CD4-positive, CD25-positive, alpha-beta regulatory T cell (primary cell): Measurements from ENCODE around the gene PODXL2. TPM values are rescaled to one million over a fixed set of nuclear protein-coding genes. Genes with fewer than 3 reads are reported as not detected.
A peak's percentile ranks its signal among the peaks of the same experiment; 100 is the strongest.

Experiments used
- ATAC-seq, 2 donors: fragments of 150-1000 bp; cut with Tn5 transposase; one replicate each; pipeline ENCODE4 v1.10.0; 2021; ENCODE audit warnings: low read depth in 2 of 2, moderate number of reproducible peaks in 2 of 2, moderate library complexity in 1 of 2
- DNase-seq, 3 donors: peaks; one replicate each; pipeline versions ENCODE4 v3.0.0 to v3.0.0-alpha.2; 2012 to 2022; ENCODE audit warnings: mixed read lengths in 1 of 3
- H3K27ac ChIP-seq: one replicate; pipeline ENCODE4 v1.7.0; 2013; ENCODE audit warnings: mild to moderate bottlenecking, low read length; ENCODE audit not compliant: insufficient read depth, poor library complexity, severe bottlenecking
- H3K27me3 ChIP-seq: one replicate; pipeline ENCODE4 v1.7.0; 2013; ENCODE audit warnings: low read length; ENCODE audit not compliant: control insufficient read depth, insufficient read depth
- H3K36me3 ChIP-seq: one replicate; pipeline ENCODE4 v1.7.0; 2013; ENCODE audit warnings: mild to moderate bottlenecking, low read length, moderate library complexity; ENCODE audit not compliant: control insufficient read depth, insufficient read depth
- H3K4me1 ChIP-seq: 2 replicates; pipeline ENCODE4 v1.7.0; 2013; ENCODE audit warnings: mild to moderate bottlenecking, low read length; ENCODE audit not compliant: insufficient read depth, control insufficient read depth, poor library complexity, severe bottlenecking
- H3K4me3 ChIP-seq: one replicate; pipeline ENCODE4 v1.7.0; 2013; ENCODE audit warnings: low read depth, mild to moderate bottlenecking, low read length, moderate library complexity
- H3K9me3 ChIP-seq, 2 experiments: 1 replicate in 1 of 2; 2 replicates in 1 of 2; pipeline ENCODE4 v1.7.0; 2013; ENCODE audit warnings: low read length in 2 of 2, mild to moderate bottlenecking in 1 of 2, moderate library complexity in 1 of 2; ENCODE audit not compliant: control insufficient read depth in 2 of 2
- H3K27ac Mint-ChIP-seq, 3 donors: one replicate each; pipeline ENCODE4 v1.8.0; 2020 to 2022; ENCODE audit warnings: mild to moderate bottlenecking in 3 of 3, mixed read lengths in 3 of 3, moderate library complexity in 2 of 3
- H3K27me3 Mint-ChIP-seq: one replicate; pipeline ENCODE4 v1.8.0; 2022; ENCODE audit warnings: mild to moderate bottlenecking, mixed read lengths
- H3K36me3 Mint-ChIP-seq: one replicate; pipeline ENCODE4 v1.8.0; 2020; ENCODE audit warnings: mixed read lengths
- H3K4me1 Mint-ChIP-seq, 4 donors: one replicate each; pipeline ENCODE4 v1.8.0; 2020 to 2022; ENCODE audit warnings: mixed read lengths in 4 of 4, mild to moderate bottlenecking in 1 of 4
- H3K4me3 Mint-ChIP-seq, 4 donors: one replicate each; pipeline ENCODE4 v1.8.0; 2020 to 2022; ENCODE audit warnings: mild to moderate bottlenecking in 4 of 4, mixed read lengths in 4 of 4, moderate library complexity in 3 of 4
- H3K9me3 Mint-ChIP-seq, 7 donors: one replicate each; pipeline ENCODE4 v1.8.0; 2020 to 2022; ENCODE audit warnings: mixed read lengths in 7 of 7, mild to moderate bottlenecking in 3 of 7, moderate library complexity in 2 of 7
- polyA plus RNA-seq, 4 donors: library from polyadenylated mRNA; unstranded; fragments of 300-500 nt; fragmentation: Illumina TruSeq; gene quantifications; one replicate each; pipeline ENCODE4 v1.2.3, GENCODE V29; 2021
- total RNA-seq: library from RNA; stranded (reverse); gene quantifications from one replicate; pipeline ENCODE4 v1.2.3, GENCODE V29; 2022

PODXL2 gene
- total and polyA plus RNA-seq, 5 donors from 2014 or later, result 0.87 to 3.1 (median 1.7) TPM

DNA sequence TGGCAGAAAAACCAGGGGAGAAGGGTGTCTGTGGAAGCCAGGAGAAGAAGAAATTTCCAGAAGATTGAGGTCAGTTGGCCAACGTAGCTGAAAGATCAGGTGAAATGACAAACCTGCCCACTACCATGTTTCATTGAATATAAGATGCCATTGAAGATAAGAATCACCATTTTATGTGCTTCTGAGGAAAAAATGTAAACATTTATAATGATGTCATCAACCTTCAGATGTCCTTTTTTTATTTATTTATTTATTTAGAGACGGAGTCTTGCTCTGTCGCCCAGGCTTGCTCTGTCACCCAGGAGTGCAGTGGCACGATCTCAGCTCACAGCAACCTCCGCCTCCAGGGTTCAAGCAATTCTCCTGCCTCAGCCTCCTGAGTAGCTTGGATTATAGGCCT lies 4.9 kb upstream of the PODXL2 start:
- Histone ChIP-seq H3K27me3 (peaks cover 6% of the 10 kb centered on the region), H3K4me3 (no peak overlapping the region), H3K27ac (no peak overlapping the region), H3K36me3 (peaks cover 5% of the 10 kb centered on the region), H3K9me3 (no peaks in the 10 kb centered on the region), H3K4me1 (no peaks in the 10 kb centered on the region)
- DNase-seq (no peak), ATAC-seq (no peak)
- peaks cover 10% of the 10 kb centered on the region for H3K36me3 Mint-ChIP-seq
- peaks cover 0 to 11% (median 6%) of the 10 kb centered on the region in 4 donors for H3K4me1 Mint-ChIP-seq
- H3K9me3 Mint-ChIP-seq, result peaks cover 0 to 2% (median 0%) of the 10 kb centered on the region in 7 donors
- H3K27me3 Mint-ChIP-seq, result peaks cover 16% of the 10 kb centered on the region
- H3K4me3 Mint-ChIP-seq, result no peak overlapping the region
- no peak overlapping the region for H3K27ac Mint-ChIP-seq

DNA sequence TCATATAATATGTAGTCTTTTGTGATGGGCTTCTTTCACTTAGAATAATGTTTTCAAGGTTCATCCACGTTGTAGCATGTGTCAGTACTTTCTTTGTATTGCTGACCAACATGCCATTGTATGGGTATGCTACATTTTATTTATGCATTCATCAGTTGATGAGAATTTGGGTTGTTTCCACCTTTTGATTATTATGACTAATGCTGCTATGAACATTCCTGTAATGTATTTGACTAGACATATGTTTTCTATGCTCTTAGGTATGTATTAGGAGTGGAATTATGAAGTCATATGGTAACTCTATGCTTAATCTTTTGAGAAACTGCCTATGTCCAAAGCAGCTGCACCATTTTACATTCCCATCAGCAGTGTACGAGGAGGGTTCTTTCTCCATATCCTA lies 3.2 kb upstream of the PODXL2 start:
- no peaks in the 10 kb centered on the region for H3K9me3 ChIP-seq
- peaks cover 5% of the 10 kb centered on the region for H3K36me3 ChIP-seq
- Mint-ChIP-seq H3K27me3 (peaks cover 30% of the 10 kb centered on the region), H3K9me3 (peaks cover 0 to 3% (median 0%) of the 10 kb centered on the region in 7 donors), H3K4me1 (peaks cover 0 to 24% (median 17%) of the 10 kb centered on the region in 4 donors), H3K27ac (no peak overlapping the region), H3K4me3 (no peak overlapping the region), H3K36me3 (peaks cover 5% of the 10 kb centered on the region)
- H3K27me3 ChIP-seq, result peaks cover 15% of the 10 kb centered on the region
- H3K27ac ChIP-seq, result no peak overlapping the region
- ATAC-seq (no peak), DNase-seq (no peak)
- H3K4me3 ChIP-seq, result no peak overlapping the region
- peaks cover 13% of the 10 kb centered on the region for H3K4me1 ChIP-seq

DNA sequence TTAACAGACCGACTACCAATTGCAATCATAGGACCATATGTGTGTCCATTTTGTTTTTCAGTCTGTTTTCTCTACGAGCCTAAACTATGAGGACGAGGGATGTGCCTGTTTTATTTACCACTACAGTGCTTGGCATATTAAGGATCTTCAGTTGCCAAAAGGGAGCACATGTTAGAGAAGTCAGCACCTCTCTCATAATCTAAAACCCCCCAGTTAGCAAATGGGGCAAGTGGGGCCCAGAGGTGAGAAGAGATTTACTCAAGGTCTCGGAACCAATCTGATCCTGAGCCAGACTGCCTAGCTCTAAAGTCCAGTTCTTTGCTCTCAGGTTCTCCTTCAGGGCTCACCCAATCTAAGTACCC lies 578 bp upstream of the PODXL2 start:
- Histone ChIP-seq H3K9me3 (no peaks in the 10 kb centered on the region), H3K4me1 (peaks cover 13% of the 10 kb centered on the region), H3K36me3 (no peaks in the 10 kb centered on the region), H3K27ac (no peak overlapping the region), H3K4me3 (no peak overlapping the region), H3K27me3 (peaks cover 24% of the 10 kb centered on the region)
- Mint-ChIP-seq H3K27ac (peak overlapping the region in 2 of 3 donors; percentile 27 to 58), H3K9me3 (peaks cover 0 to 3% (median 0%) of the 10 kb centered on the region in 7 donors), H3K36me3 (no peaks in the 10 kb centered on the region), H3K27me3 (peaks cover 47% of the 10 kb centered on the region), H3K4me3 (peak overlapping the region; percentile 83 to 92 (median 90)), H3K4me1 (peaks cover 0 to 28% (median 21%) of the 10 kb centered on the region in 4 donors)
- no peak for ATAC-seq
- DNase-seq, result no peak

DNA sequence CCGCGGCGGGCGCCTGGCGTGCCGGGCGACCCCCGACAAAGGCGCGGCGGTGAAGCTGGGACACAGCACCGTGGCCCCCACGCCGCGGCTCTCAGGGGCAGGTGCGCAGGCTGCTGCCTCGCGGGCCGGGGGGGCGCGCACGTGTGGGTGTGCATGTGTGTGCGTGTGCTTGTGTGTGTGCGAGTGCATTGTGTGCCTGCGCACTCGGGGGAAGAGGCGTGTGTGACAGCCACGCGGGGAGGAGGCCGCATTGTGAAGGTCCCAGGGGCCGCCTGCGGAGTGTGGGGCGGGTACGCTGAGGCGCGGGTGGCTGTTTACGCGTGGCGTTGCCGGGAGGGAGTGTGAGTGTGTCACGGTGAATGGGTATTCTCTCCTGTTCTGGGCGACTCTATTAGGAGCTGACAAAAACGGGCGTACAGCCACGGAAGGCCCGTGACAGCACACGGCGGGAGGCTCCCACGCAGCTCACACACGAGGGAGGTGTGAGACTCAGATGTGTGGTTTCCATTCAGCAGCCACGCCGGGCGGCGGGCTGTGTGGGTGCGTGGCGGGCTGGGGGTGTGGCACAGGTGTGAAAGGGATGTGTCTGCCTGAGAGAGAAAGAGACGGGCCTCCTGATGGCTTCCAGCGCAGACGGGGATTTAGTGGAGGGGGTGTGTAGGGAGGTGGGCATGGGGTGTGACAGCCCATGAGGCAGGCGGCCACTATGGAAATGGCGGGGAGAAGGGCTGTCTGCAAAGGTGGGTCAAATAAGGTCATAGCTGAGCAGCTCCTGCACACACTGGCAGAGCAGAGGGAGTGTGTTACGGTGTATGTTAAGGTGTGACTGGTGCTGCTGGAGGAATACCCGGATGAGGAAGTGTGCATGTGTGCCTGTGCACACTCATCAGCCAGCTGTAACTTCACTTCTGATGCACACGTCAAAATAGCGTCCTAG lies 750 bp downstream of the PODXL2 start:
- ATAC-seq (peak; percentile 45 to 49), DNase-seq (peak; percentile 7 to 41 (median 26))
- no peaks in the 10 kb centered on the region for H3K36me3 ChIP-seq
- Mint-ChIP-seq H3K4me3 (peak overlapping the region; percentile 81 to 93 (median 90)), H3K9me3 (peaks cover 0 to 3% (median 1%) of the 10 kb centered on the region in 7 donors), H3K36me3 (no peaks in the 10 kb centered on the region), H3K27ac (peak overlapping the region in 2 of 3 donors; percentile 76 to 86), H3K4me1 (peaks cover 0 to 28% (median 22%) of the 10 kb centered on the region in 4 donors), H3K27me3 (peaks cover 54% of the 10 kb centered on the region)
- H3K27me3 ChIP-seq, result peaks cover 24% of the 10 kb centered on the region
- peak overlapping the region; percentile 48 for H3K4me3 ChIP-seq
- H3K9me3 ChIP-seq, result no peaks in the 10 kb centered on the region
- no peak overlapping the region for H3K27ac ChIP-seq
- peaks cover 13% of the 10 kb centered on the region for H3K4me1 ChIP-seq

DNA sequence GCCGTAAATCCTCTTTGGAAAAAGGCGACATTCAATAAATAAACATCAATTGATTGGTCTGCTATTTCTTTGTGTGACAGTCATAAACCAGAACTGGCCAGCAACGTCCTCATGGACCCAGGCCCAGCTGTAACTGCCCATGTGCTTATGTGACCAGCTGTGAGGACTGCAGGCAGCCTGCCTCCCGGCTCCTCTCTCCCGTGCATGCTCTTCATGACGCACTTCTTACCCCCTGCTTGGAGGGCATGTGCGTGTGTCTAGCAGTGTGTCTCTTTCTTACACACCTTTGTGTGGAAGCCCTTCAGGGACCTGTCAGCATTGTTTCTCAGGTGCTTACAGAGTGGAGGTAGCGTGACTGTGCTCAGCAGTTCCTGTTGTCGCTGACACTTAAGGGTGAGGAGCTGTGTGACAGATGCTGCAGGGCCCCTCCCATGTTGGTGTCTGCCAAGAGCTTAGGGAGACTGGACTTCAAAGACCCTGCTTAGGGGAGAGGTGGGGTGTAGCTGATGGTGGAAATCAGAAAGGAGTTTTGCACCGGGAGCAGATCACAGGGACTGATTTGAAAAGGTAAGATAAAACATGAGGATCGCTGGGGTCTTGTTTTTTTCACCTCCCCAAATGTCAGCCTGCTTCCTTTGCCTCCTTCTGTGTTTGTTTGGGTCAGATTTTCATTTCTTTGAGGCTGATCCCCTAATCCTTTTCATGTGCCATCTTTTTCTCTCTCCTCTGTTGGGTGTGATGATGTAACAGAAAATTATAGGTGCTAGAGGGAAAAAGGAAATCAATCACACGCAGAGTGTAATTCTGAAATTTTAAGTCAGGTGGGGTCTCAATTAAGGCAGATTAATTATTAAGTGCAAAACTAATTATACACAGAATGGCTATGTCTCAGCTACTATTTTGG lies 2.1 kb downstream of the PODXL2 start:
- H3K27me3 Mint-ChIP-seq, result peaks cover 54% of the 10 kb centered on the region

DNA sequence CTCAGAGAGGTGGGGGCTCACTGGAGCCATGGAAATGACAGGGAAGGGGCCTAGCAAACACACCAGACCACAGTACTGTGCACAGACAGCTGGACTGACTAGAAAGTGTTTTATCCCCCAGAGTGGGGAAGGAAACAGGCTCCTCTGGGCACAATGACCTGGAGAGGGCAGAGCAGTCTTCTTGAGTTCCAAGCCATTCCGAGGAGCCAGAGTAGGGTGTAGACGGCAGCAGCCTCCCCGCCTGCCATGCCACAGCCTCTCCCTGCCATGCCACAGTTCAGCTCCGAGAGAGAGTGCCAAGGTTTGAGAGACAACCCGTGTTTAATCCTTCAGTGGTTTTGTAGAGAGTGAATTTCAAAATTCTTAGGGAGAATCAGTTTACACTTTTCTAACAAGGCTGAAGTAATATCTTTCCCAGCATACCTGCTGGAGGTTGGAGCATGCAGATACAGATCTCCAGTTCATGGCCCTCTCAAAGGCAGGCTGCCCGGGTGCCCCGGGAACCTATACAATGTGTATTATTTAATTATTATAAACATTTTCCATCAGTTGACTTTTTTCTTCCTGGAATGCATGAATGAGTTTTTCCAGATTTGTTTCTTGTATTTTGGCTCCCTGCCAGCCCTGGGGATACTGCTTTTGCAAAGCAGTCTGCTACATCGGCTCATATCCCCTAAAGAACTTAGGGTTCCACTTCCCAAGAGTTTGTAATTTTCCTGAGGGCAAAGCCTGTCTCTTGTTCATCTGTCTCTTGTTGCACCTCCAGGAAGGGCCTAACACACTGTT lies 3.2 kb downstream of the PODXL2 start:
- no peaks in the 10 kb centered on the region for H3K36me3 ChIP-seq
- DNase-seq (no peak), ATAC-seq (no peak)
- peaks cover 13% of the 10 kb centered on the region for H3K4me1 ChIP-seq
- Mint-ChIP-seq H3K36me3 (no peaks in the 10 kb centered on the region), H3K4me3 (no peak overlapping the region), H3K27me3 (peaks cover 53% of the 10 kb centered on the region), H3K27ac (no peak overlapping the region), H3K9me3 (peaks cover 0 to 3% (median 1%) of the 10 kb centered on the region in 7 donors), H3K4me1 (peaks cover 0 to 26% (median 19%) of the 10 kb centered on the region in 4 donors)
- H3K9me3 ChIP-seq, result no peaks in the 10 kb centered on the region
- H3K4me3 ChIP-seq, result no peak overlapping the region
- H3K27ac ChIP-seq, result no peak overlapping the region
- H3K27me3 ChIP-seq, result peaks cover 29% of the 10 kb centered on the region

More for the DNA sequence above, 2.1 kb downstream of the PODXL2 start:
- no peak overlapping the region for H3K4me3 ChIP-seq
- peak overlapping the region in 1 of 3 donors; percentile 45 for H3K27ac Mint-ChIP-seq
- peak overlapping the region; percentile 28 to 93 (median 82) for H3K4me3 Mint-ChIP-seq
- H3K9me3 ChIP-seq, result no peaks in the 10 kb centered on the region
- H3K36me3 Mint-ChIP-seq, result no peaks in the 10 kb centered on the region
- peaks cover 0 to 3% (median 1%) of the 10 kb centered on the region in 7 donors for H3K9me3 Mint-ChIP-seq
- peaks cover 29% of the 10 kb centered on the region for H3K27me3 ChIP-seq
- H3K4me1 Mint-ChIP-seq, result peaks cover 0 to 28% (median 22%) of the 10 kb centered on the region in 4 donors
- no peaks in the 10 kb centered on the region for H3K36me3 ChIP-seq
- no peak overlapping the region for H3K27ac ChIP-seq
- H3K4me1 ChIP-seq, result peaks cover 13% of the 10 kb centered on the region
- ATAC-seq (no peak), DNase-seq (peak in 1 of 3 donors; percentile 34)

DNA sequence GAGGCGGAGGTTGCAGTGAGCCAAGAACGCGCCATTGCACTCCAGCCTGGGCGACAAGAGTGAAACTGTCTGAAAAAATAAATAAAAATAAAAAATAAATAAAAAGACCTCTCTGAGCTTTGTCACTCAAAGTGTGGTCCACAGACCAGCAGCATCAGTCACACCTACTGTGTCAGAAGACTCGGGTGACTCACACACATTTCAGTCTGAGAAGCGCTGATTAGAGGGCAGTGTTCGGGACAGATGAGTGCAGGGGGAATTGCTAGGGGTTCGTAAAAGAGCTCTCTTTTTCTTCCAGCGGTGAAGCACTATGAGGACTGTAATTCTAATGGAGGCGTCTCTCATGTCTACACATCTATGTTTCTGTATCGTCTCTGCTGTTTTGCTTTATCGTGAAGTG lies 5.7 kb downstream of the PODXL2 start:
- H3K9me3 ChIP-seq, result no peaks in the 10 kb centered on the region
- H3K4me1 ChIP-seq, result peaks cover 10% of the 10 kb centered on the region
- peak overlapping the region in 1 of 4 donors; percentile 6 for H3K4me3 Mint-ChIP-seq
- no peak for DNase-seq
- H3K27me3 Mint-ChIP-seq, result peaks cover 35% of the 10 kb centered on the region
- no peak overlapping the region for H3K27ac ChIP-seq
- H3K27ac Mint-ChIP-seq, result no peak overlapping the region
- peaks cover 2% of the 10 kb centered on the region for H3K36me3 Mint-ChIP-seq
- no peak overlapping the region for H3K4me3 ChIP-seq
- ATAC-seq, result no peak
- peaks cover 0 to 3% (median 0%) of the 10 kb centered on the region in 7 donors for H3K9me3 Mint-ChIP-seq
- H3K27me3 ChIP-seq, result peaks cover 23% of the 10 kb centered on the region
- peaks cover 0 to 19% (median 15%) of the 10 kb centered on the region in 4 donors for H3K4me1 Mint-ChIP-seq
- H3K36me3 ChIP-seq, result no peaks in the 10 kb centered on the region
